NAMALWA (cell line): ENCODE results near the gene RIN1.

Experiments
- DNase-seq: peaks from one replicate; pipeline ENCODE4 v3.0.0-alpha.2; 2015; ENCODE audit warnings: low spot score

Gene RIN1

DNA sequence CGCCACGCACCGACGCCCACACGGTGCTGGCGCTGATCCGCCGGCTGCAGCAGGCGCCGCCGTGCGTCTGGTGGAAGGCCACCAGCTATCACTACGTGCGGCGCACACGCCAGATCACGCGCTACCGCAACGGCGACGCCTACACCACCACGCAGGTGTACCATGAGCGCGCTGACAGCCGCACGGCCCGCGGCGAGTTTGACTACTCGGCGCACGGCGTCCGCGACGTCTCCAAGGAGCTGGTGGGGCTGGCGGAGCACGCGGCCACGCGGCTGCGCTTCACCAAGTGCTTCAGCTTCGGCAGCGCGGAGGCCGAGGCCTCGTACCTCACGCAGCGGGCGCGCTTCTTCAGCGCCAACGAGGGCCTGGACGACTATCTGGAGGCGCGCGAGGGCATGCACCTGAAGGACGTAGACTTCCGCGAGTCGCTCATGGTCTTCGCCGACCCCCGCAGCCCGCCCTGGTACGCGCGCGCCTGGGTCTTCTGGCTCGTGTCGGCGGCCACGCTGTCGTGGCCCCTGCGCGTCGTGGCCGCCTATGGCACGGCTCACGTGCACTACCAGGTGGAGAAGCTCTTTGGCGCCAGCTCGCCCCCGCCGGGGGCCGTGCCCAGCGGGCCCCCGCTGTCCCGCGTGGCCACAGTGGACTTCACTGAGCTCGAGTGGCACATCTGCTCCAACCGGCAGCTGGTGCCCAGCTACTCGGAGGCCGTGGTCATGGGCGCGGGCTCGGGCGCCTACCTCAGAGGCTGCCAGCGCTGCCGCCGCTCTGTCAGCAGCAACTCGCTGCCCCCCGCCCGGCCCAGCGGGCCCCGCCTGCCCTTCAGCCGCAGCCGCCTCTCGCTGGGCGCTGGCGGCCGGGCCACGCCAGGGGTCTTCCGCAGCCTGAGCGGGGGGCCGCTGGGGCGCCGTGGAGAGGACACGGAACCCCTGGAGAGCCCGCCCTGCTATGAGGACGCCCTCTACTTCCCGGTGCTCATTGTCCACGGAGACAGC, 41.3 kb downstream of the RIN1 start:
- no peak for DNase-seq

DNA sequence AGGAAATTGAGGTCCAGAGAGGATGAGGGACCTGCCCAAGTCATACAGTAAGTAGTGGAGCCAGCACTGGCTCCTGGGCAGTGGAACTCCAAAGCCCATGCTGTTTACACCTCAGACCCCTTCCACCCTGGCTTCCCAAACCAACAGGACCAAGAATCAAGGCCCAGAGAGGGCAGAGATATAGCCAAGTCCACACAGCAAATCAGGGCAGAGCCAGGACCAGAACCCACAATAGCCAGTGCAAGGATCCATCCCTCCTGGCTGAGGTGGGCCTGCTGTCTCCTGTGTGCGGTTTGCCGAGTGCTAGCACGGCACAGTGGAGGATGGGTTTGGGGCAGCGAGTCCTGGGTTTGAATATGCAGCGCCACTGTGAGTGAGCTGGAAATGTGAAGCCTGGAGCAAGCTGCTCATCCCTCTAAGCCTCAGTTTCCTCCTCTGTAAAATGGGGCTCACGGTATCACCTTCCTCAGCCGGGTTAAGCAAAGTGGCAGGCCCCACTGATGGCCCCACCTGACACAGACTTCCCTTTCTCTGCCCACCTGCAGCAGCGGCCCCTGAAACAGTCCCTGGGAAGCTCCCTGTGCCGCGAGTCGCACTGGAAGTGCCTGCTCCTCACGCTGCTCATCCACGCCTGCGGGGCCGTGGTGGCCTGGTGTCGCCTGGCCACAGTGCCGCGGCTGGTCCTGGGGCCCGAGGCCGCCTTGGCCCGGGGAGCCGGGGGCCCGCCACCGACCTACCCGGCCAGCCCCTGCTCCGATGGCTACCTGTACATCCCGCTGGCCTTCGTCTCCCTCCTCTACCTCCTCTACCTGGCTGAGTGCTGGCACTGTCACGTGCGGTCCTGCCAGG, 42.2 kb downstream of the RIN1 start:
- no peak for DNase-seq

DNA sequence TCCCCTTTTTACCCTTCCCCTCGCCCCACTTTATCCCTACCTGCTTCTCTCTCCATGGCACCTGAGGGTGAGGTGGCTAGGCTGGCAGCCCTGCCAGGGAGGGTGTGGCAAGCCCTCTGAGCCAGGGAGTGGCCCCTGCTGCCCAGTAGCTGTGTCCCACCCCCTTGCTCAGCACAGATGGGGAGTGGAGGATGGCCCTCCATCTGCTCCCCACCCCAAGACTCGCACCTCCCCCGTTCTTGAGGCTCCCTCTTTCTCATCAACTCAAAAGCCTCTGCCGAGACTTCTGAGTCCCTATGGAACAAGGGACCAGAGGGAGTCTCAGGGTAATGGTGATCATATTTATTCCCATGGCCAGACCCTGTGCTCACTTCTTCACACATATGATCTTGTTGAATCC, 42.9 kb downstream of the RIN1 start:
- no peak for DNase-seq

DNA sequence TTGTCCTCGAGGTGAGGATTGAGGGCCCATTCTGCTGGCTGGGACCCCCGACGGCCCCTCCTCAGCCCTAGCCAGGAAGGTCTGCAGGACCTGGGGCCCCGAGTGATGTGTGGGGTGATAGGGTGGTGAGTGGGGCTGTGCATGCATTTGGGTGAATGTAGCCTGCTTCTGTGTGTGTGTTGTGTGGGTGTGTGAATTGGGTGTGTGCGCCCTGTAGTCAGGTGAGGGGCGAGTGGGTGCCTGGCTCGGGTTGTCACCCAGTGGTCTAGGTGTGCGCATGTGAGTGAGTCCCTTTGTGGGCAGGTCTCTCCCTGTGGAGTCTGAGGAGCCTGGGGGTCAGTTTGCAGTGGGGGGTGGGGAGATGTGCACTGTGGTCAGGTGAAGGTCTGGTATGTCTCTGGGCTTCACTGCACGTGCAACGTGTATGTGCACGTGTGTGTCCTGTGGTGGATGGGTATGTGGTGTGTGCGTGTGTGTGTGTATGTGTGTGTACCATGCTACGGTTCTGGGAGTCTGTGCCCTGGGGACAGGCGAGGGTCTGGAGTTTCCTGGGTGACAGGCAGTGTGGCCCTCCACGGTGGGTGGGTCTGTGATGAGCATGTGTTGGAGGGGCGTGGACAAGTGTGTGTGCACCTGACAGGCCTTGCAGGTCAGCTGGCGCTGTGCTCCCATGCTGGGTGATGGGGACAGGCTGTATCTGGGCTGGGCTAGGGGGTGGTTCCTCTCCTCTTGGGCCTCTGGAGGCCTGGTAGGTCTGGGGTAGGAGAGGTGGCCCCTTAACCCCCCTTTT, 43.5 kb downstream of the RIN1 start:
- DNase-seq = no peak

DNA sequence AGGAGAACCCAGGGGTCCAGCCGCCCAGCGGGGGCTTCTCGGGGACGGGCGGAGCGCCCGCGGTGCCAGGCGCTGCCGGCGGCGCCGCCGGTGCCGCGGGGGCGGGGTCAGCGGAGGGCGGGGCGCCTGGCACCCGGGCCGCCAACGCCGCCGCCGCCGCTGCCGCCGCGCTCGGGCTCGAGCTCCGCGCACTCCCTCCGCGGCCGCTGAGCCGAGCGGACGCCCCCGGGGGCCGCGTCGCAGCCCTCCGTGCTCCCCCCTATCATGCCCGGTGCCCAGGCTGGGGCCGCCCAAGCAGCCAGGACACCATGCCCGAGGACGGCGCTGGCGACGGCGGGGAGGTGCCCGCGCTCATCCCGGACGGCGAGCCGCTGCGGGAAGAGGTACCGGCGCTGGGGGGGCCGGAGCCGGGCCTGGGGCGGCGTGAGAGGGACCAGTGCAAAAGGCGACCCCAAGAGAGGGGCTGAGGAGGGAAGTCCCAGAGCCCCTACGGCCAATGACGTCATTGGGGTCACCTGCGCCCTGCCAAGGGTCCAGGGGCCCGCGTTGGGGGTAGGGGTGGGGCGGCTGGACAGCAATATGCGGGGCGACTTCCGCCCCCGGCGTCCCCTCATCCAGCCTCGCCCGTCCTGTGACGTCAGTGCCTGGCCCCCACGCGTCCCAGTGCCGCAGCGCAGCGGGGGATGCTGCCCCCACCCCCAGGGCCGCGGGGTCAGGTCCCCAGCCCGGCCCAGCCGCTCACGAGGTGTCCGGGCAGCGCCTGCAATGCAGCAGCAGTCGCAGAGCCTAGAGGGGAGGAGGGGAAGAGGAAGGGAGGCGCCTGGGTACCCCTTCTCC, 44.3 kb downstream of the RIN1 start, which contains the start of gene TMEM151A:
TSS of gene TMEM151A (plus strand) at position 189 of the 837 bp plus-strand sequence. CDS start at position 309, 120 bp downstream.
- DNase-seq = no peak

DNA sequence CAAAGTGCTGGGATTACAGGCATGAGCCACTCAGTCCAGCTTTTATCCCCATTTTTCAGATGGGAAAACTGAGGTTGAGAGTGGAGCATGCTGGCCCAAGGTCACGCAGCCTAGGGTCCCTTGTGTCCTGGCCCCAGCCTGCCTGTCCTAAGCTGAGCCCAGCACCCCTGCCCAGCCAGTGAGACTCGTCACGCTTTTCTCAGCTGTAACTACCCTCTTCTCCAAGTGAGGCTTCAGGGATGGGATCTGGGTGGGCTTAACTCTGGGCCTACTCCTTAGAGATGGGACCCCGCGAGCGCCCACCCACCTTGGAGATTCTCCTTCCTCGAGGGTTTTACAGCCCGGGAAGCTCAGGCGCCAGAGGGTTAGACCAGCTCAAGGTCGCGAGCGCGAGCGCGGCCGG, 44.9 kb downstream of the RIN1 start:
- no peak for DNase-seq

DNA sequence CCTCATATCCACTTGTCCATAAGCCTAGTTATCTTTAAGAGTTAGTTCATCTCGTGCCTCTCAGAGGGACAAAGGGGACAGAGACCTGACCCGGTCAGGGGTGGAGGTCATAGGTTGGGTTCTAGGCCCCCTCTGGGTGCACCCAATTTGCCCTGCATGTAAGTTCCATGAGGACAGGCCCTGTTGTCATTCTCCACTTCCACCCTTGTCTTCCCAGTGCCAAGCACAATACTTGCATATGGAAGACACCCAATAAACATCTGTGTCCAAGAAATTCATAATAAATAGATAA, 46.0 kb downstream of the RIN1 start:
- DNase-seq = no peak

DNA sequence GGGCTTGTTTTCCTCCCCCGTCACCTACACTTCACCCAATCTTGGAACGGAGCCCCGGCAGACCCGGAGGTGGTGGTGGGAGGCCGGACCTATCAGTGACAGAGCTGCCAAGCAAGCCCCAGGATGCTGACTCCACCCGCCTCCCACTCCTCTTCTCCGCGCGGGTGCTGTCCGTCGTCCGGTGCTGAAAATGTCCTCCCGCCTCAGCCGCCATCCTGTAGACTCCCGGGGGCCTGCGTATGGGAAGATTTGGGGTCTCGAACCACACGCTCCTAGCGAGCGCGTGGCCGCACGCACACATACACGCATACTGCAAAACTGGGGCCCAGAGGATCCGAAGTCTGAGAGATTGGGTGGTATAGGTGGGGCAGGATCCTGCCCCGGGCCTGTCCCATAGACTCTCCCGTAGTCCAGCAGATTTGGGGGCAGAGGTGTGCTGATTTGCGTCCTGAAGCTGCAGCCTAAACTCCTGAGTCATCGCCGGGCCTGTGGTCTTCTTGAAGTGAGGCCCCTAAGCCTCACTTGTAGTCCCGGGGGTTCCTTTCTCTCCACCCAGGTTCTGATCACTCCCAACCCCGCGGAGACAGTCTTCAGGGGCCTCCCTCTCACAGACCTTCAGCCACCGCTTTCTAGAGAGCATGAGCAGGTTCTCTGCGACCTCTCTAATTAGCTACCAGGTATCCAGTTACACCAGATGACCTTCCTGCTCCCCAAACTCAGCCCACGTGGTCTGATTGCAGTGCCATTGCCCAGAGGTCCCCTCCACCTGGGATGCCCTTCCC, 46.5 kb downstream of the RIN1 start:
- no peak for DNase-seq

DNA sequence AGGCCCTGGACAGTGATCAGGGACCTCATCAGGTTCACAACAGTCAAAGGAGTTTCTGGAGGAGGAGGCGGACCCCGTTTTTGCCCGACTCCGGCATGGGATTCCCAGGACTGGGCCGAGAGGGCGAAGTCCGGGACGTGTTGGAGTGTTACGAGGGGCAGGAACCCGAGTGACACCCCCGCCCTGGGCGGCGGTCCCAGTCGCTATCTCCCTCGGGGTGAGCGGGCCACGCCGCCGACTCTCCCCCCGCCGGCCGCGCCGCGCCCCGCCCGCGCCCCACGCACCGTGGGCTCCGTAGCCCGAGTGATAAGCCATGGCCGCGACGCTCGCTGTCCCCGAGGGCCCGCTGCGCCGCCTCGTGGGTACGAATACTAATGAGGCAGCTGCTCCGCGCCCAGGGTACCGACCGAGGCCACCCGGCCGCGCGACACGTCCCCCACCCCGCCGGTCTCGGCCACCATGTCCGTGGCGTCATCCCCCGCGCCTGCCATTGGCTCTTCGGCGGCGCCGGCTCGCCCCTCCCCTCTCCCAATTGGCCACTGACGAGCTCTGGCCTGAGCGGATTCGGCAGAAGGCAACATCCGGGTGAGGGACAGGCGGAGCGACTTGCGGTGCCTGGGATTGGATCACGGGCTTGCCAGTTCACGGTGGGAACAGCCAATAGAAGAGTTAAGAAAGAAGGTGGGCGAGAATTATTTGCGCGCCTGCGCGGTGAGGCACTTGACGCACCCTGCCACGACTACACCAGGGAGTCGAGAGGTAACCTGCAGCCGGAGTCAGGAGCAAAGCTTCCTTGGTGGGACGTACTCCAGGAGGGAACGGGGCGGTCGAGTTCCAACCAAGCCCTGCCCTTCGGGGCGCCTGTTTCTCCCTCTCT, 47.3 kb downstream of the RIN1 start, which contains the start of gene YIF1A:
TSS of gene YIF1A (minus strand) at position 473 of the 877 bp plus-strand sequence. CDS start at position 315, 158 bp downstream.
- DNase-seq = peak; percentile 99

DNA sequence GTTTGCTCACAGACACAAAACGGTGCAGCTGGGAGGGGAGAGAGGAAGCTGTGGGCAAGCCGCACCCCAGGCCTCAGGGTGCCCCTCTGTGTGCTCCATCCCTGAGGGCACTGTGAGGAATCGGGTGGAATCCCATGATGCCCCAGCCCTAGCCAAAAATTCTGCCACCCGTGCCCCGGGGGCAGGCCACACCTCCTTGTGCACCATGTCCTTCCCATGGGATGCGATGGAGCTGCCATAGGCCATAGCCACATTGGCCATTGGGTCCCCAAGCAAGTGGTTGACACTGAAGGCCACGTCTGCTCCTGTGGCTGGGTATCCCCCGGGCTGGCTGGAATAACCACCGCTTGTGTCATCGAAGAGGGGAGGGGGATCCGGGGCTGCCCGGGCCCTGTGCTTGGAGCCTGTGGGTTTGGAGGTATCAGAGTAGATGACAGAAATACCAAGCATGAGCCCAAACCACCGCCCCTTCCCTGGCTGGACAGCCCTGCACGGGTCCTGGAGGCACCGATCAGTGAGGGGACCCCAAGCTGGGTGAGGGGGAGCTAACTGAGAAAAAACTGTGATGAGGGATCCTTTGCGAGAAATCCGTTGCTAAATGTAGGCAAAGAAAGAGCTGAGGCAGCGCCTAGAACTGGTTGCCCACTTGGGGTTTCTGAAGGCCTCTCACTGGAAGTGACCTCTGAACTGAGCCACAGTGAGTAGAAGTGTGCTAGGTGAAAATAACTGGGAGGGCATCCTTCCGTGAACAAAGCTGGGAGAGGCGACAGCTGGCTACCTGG, 48.2 kb downstream of the RIN1 start:
- peak; percentile 38 for DNase-seq

DNA sequence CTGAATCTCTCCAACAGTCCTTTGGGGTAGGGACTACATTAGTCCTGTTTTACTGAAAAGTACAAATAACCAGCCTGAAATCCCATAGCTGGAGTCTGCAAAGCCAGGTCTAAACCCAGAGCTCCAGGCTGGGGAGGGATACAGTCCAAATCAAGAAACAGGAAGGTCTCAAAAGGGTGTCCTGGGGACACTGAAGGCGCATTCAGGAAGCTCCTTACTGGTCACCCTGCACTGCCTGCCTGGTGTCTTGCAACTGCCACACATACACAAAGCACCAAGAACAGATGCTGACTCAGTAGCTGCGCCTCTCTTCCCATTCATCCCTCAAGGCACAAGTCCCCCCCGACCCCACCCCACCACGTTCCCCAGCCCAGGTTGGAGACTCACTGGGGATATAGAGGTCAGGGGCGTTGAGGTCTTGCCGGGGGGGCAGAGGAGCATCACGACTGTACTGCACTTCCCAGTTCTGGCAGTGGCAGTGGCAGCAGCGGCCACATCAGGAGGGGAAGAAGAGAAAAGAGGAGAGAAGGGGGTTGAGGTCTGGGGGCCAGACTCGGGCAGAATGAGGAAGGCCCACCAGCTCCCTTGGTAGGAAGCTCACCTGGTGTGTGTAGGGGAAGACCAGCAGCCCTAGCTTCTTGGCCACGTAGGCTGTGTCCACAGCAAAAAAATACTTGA, 48.9 kb downstream of the RIN1 start:
- DNase-seq = no peak

DNA sequence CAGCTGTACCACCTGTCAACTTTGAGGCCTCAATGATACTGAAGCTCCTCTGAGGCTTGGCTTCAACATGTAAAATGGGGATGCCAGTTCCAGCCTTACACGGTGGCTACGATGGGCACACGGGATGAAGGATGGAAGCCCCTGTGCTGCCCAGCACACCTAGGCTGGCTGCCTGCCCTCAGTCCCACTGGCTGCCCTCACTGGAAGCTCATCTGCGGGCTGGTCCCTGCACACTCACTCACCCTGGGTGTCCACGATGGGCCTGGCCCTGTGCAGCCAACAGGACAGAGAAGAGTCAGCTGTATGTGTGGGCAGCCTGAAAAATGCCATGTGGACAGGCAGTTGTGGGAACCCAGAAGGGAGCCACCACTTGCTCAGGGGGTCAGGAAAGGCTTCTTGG, 49.5 kb downstream of the RIN1 start:
- DNase-seq = no peak

DNA sequence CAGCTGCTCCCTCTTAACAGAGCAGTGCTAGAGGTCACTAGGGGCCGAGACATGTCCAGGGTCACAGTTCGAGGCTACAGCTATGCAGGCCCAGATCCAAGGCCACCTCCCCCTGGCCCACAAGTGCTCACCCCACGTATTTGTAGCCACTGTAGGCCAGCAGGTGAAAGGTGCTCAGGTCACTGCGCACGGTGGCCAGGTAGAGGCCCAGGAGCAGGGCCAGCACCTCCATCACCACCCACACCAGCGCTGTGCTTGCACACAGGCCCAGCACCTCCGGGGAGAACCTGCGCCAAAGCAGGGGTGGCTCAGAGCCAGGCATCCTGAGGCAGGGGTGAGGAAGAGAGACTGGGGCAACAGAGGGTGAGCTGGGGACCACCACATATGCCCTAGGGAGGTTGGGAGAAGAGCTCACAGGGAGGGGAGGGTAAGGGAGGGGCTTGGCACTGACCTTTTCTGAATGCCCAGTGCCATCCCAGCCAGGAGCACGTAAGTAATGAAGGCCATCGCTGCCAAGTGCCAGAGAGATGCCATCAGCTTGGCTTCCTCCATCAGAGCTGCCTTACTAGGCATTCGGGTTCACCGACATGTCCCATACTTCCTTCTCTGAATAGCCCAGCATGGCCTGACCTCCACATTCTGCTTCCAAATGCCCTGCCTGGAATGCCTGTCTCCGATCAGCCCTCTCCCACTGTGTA, 50.8 kb downstream of the RIN1 start:
- no peak for DNase-seq

DNA sequence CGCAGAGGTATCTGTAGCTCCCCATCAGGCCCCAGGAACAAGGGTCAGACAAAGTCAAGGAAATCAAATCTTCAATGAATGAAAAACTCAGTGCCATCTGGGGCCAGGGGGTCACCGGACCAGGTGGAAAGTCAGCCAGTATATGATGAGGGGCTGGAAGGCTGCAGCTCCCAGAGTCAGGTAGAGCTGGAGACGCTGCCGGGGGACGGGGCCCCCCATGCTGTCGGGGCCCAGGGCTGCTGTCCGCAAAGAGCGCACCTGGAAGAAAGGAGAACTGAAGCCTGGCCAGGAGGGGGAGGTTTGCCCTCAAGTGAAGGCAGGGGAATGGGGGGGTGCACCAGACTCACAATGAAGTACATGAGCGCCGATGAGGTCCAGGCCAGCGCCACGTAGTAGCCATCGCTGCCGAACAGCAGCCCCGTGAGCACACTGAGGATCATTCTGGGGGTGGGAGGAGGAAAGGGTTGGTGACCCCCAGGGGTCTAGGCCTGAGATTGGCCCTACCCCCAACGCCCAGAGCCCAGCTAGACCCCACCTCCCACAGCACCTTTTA, 51.6 kb downstream of the RIN1 start:
- no peak for DNase-seq

DNA sequence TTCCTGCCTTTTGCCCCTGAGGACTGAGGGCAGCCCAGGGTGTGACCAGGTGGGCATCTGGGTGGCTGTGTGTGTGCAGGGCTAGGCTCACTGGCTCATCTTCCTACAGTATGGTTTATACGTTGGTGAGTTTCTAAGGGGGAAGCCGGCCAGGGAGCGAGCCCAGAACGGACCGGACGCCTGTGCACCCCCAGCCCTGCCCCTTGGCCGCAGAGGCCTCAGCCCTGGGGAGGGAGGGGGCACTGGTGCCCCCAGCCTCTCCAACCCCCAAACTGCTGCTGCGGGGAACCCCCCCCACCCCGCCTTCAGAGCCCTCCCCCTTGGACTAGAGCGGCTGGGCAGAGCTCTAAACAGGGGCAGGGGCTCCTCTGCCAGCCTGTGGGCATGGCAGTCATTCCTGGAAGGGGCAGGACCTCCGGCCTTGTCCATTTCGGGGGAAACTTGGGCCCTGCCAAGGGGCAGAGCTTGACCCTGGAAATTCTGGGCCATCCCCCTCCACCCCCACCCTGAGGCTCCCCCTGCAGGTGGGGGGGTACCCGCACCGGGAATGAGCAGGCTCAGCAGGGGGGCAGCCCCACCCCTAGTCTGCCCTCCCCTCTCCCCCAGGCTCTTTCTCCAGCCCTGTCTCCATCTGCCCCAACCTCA, 52.7 kb downstream of the RIN1 start:
- no peak for DNase-seq
